ENCODE measurements around the gene ARHGAP9.

GRCh38 chr12:57471661-57472060, 8.0 kb downstream of the ARHGAP9 start:
- TF ChIP-seq POLR2A (IDR thresholded peaks at IDR 0.05), result no peak
- TF ChIP-seq CTCF (IDR thresholded peaks at IDR 0.05), result no peak
